NCI-H748 treated with DMSO at 0.1 percent for 48 hours (cell line): ENCODE data around the gene SEPTIN3.
"Not testable (repeated sequence)": the region's sequence is repeated elsewhere in the genome, so short reads cannot be mapped to it uniquely, and the experiment has no call there.

ENCODE experiments used
- DNase-seq: peaks from one replicate; lab custom pipeline; 2025; lab: John Stamatoyannopoulos, UW

The SEPTIN3 gene

GRCh38 chr22:41940832-41941765 is 28.1 kb upstream of the SEPTIN3 start:
- peak; percentile 43 for DNase-seq

GRCh38 chr22:41943661-41944209 is 25.5 kb upstream of the SEPTIN3 start:
- no peak for DNase-seq

- DNase-seq = peak; percentile 95
Measured at GRCh38 chr22:41946629-41947423, 22.4 kb upstream of the SEPTIN3 start, which contains the start of gene CENPM. Gene CENPM (minus strand): TSS chr22:41947152. CDS start chr22:41947076, 76 bp downstream.

GRCh38 chr22:41947424-41948080 is 21.7 kb upstream of the SEPTIN3 start:
- no peak for DNase-seq

- no peak for DNase-seq
Measured at GRCh38 chr22:41948142-41948541, 21.1 kb upstream of the SEPTIN3 start.

- not testable (repeated sequence) for DNase-seq
Measured at GRCh38 chr22:41948928-41949296, 20.3 kb upstream of the SEPTIN3 start.

- no peak for DNase-seq
Measured at GRCh38 chr22:41949297-41949965, 19.8 kb upstream of the SEPTIN3 start.

GRCh38 chr22:41951898-41952474 is 17.3 kb upstream of the SEPTIN3 start, which contains the start of gene SMIM45:
Gene SMIM45 (plus strand): TSS chr22:41952150.
- DNase-seq = no peak

- DNase-seq = no peak
Measured at GRCh38 chr22:41952713-41953112, 16.5 kb upstream of the SEPTIN3 start.

GRCh38 chr22:41957941-41958556 is 11.2 kb upstream of the SEPTIN3 start:
- DNase-seq = no peak

GRCh38 chr22:41963453-41964111 is 5.7 kb upstream of the SEPTIN3 start:
- no peak for DNase-seq

- no peak for DNase-seq
Measured at GRCh38 chr22:41964112-41964491, 5.1 kb upstream of the SEPTIN3 start.

- DNase-seq = no peak
Measured at GRCh38 chr22:41966225-41966606, 3.0 kb upstream of the SEPTIN3 start.

- no peak for DNase-seq
Measured at GRCh38 chr22:41966607-41967240, 2.5 kb upstream of the SEPTIN3 start.

- peak; percentile 71 for DNase-seq
Measured at GRCh38 chr22:41968601-41969000, 642 bp upstream of the SEPTIN3 start.

- DNase-seq = no peak
Measured at GRCh38 chr22:41970601-41971000, 1.4 kb downstream of the SEPTIN3 start.

GRCh38 chr22:41971431-41971830 is 2.2 kb downstream of the SEPTIN3 start:
- no peak for DNase-seq

GRCh38 chr22:41974691-41975290 is 5.5 kb downstream of the SEPTIN3 start:
- DNase-seq = no peak
